HepG2 (cell line): ENCODE measurements around the gene IL11RA. TPM values are rescaled to one million over a fixed set of nuclear protein-coding genes. Genes with fewer than 3 reads are reported as not detected.

Source experiments
- ERF ChIP-seq: IDR thresholded peaks from 2 replicates; pipeline ENCODE4 v1.6.1; 2018; ENCODE audit warnings: missing biosample characterization, missing genetic modification reagents
- MXD4 ChIP-seq: IDR thresholded peaks from 2 replicates; pipeline ENCODE4 v1.6.1; 2016; ENCODE audit warnings: mild to moderate bottlenecking, missing biosample characterization, missing genetic modification reagents
- RCOR2 ChIP-seq: IDR thresholded peaks from 2 replicates; pipeline ENCODE4 v1.6.1; 2016; ENCODE audit warnings: missing biosample characterization, missing genetic modification reagents
- SNRNP70 ChIP-seq: fragments of 200-400 bp; formaldehyde crosslinking; IDR thresholded peaks from 2 replicates; pipeline ENCODE4 v1.6.1; 2017; ENCODE audit warnings: mild to moderate bottlenecking, low read depth, low read length, moderate library complexity
- ZC3H4 ChIP-seq: sonication (generic); formaldehyde crosslinking; IDR thresholded peaks from 2 replicates; pipeline ENCODE4 v1.4.0; 2020; ENCODE audit warnings: missing genetic modification reagents, borderline replicate concordance
- ZNF101 ChIP-seq: sonication (generic); formaldehyde crosslinking; IDR thresholded peaks from 2 replicates; pipeline ENCODE4 v1.4.0; 2020; ENCODE audit warnings: mild to moderate bottlenecking, low read depth, missing genetic modification reagents, borderline replicate concordance
- ZNF136 ChIP-seq: sonication (generic); formaldehyde crosslinking; IDR thresholded peaks from 2 replicates; pipeline ENCODE4 v1.8.1; 2022; ENCODE audit warnings: low read depth, mild to moderate bottlenecking, moderate library complexity, missing genetic modification reagents
- ZNF335 ChIP-seq: sonication (generic); formaldehyde crosslinking; IDR thresholded peaks from 2 replicates; pipeline ENCODE4 v1.4.0; 2020; ENCODE audit warnings: missing genetic modification reagents
- ZNF446 ChIP-seq: sonication (generic); formaldehyde crosslinking; IDR thresholded peaks from 2 replicates; pipeline ENCODE4 v1.5.0; 2020; ENCODE audit warnings: mild to moderate bottlenecking, missing genetic modification reagents
- ZNF773 ChIP-seq: sonication (generic); formaldehyde crosslinking; IDR thresholded peaks from 2 replicates; pipeline ENCODE4 v1.4.0; 2020; ENCODE audit warnings: missing genetic modification reagents, borderline replicate concordance
- polyA plus RNA-seq, 8 experiments: library from polyadenylated mRNA; depleted of rRNA in 3 of 8; stranded (reverse) in 7 of 8; unstranded in 1 of 8; fragments of >200 nt; fragmentation: Illumina TruSeq in 4 of 8; extraction: Trizol in 4 of 8; gene quantifications; 2 replicates each; pipeline versions ENCODE4 v1.2.1 to v1.2.3, GENCODE V29; 2011 to 2016; ENCODE audit warnings: low read depth in 4 of 8, missing spikeins in 1 of 8, mixed read lengths in 1 of 8; ENCODE audit not compliant: insufficient read depth in 1 of 8
- total RNA-seq, 5 experiments: library from RNA; depleted of rRNA; stranded (reverse); fragments of >200 nt; fragmentation: Illumina TruSeq; extraction: Trizol; gene quantifications; 2 replicates each; pipeline ENCODE4 v1.2.3, GENCODE V29; 2016; ENCODE audit warnings: low read depth in 1 of 5
- TF ChIP-seq, protein P1 (sequence below): IDR thresholded peaks from 2 replicates; pipeline ENCODE4 v1.6.1; 2016; ENCODE audit warnings: low read depth, missing genetic modification reagents, missing compliant biosample characterization
- TF ChIP-seq, protein P2 (sequence below): sonication (generic); formaldehyde crosslinking; IDR thresholded peaks from 2 replicates; pipeline ENCODE4 v1.8.0; 2023; ENCODE audit warnings: mild to moderate bottlenecking, missing genetic modification reagents
- TF ChIP-seq, protein P3 (sequence below): sonication (generic); formaldehyde crosslinking; IDR thresholded peaks from 2 replicates; pipeline ENCODE4 v1.4.0; 2020; ENCODE audit warnings: mild to moderate bottlenecking, missing genetic modification reagents, borderline replicate concordance
- TF ChIP-seq, protein P4 (sequence below): sonication (generic); IDR thresholded peaks from 2 replicates; pipeline ENCODE4 v1.6.1; 2016; ENCODE audit warnings: low read depth, borderline replicate concordance
- TF ChIP-seq, protein P5 (sequence below): sonication (generic); formaldehyde crosslinking; IDR thresholded peaks from 2 replicates; pipeline ENCODE4 v1.5.0; 2020; ENCODE audit warnings: missing genetic modification reagents

Gene IL11RA
- total and polyA plus RNA-seq, 2 of the 13 experiments (the other 11 are each of a cell fraction or from before 2014, with no cell fraction given) = 2.0 to 4.2 TPM

DNA sequence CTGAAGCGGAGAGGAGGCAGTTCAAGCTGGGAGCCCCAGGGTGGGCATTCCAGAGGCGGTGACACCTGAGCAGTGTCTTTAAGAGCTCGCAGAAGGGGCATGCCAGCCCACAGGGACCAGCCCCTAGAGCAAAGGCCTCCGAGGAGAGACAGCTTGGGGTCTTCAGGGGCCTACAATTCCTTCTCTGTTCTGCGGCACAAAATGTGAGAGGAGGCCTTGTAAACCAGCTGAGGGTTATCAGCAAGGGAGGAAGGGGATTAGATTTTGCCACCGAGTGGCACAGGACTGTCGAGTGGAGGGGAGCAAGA lies 13.9 kb upstream of the IL11RA start (continued):
- TF ChIP-seq, protein P1, sequence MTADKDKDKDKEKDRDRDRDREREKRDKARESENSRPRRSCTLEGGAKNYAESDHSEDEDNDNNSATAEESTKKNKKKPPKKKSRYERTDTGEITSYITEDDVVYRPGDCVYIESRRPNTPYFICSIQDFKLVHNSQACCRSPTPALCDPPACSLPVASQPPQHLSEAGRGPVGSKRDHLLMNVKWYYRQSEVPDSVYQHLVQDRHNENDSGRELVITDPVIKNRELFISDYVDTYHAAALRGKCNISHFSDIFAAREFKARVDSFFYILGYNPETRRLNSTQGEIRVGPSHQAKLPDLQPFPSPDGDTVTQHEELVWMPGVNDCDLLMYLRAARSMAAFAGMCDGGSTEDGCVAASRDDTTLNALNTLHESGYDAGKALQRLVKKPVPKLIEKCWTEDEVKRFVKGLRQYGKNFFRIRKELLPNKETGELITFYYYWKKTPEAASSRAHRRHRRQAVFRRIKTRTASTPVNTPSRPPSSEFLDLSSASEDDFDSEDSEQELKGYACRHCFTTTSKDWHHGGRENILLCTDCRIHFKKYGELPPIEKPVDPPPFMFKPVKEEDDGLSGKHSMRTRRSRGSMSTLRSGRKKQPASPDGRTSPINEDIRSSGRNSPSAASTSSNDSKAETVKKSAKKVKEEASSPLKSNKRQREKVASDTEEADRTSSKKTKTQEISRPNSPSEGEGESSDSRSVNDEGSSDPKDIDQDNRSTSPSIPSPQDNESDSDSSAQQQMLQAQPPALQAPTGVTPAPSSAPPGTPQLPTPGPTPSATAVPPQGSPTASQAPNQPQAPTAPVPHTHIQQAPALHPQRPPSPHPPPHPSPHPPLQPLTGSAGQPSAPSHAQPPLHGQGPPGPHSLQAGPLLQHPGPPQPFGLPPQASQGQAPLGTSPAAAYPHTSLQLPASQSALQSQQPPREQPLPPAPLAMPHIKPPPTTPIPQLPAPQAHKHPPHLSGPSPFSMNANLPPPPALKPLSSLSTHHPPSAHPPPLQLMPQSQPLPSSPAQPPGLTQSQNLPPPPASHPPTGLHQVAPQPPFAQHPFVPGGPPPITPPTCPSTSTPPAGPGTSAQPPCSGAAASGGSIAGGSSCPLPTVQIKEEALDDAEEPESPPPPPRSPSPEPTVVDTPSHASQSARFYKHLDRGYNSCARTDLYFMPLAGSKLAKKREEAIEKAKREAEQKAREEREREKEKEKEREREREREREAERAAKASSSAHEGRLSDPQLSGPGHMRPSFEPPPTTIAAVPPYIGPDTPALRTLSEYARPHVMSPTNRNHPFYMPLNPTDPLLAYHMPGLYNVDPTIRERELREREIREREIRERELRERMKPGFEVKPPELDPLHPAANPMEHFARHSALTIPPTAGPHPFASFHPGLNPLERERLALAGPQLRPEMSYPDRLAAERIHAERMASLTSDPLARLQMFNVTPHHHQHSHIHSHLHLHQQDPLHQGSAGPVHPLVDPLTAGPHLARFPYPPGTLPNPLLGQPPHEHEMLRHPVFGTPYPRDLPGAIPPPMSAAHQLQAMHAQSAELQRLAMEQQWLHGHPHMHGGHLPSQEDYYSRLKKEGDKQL (CRISPR knock-in tag) = no peak
- TF ChIP-seq SNRNP70 (no peak), ZNF773 (CRISPR knock-in tag) (no peak), ERF (CRISPR knock-in tag) (no peak), ZNF101 (CRISPR knock-in tag) (no peak), ZC3H4 (CRISPR knock-in tag) (no peak), ZNF446 (CRISPR knock-in tag) (no peak), RCOR2 (no peak), ZNF136 (CRISPR knock-in tag) (0 out of 2 replicates have a peak, but pooled peaks have one; percentile 30), ZNF335 (CRISPR knock-in tag) (0 out of 2 replicates have a peak, but pooled peaks have one; percentile 6), MXD4 (CRISPR knock-in tag) (no peak)
- TF ChIP-seq, protein P2, sequence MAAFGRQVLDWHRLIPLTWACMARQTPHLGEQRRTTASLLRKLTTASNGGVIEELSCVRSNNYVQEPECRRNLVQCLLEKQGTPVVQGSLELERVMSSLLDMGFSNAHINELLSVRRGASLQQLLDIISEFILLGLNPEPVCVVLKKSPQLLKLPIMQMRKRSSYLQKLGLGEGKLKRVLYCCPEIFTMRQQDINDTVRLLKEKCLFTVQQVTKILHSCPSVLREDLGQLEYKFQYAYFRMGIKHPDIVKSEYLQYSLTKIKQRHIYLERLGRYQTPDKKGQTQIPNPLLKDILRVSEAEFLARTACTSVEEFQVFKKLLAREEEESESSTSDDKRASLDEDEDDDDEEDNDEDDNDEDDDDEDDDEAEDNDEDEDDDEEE (CRISPR knock-in tag) = no peak
- TF ChIP-seq, protein P3, sequence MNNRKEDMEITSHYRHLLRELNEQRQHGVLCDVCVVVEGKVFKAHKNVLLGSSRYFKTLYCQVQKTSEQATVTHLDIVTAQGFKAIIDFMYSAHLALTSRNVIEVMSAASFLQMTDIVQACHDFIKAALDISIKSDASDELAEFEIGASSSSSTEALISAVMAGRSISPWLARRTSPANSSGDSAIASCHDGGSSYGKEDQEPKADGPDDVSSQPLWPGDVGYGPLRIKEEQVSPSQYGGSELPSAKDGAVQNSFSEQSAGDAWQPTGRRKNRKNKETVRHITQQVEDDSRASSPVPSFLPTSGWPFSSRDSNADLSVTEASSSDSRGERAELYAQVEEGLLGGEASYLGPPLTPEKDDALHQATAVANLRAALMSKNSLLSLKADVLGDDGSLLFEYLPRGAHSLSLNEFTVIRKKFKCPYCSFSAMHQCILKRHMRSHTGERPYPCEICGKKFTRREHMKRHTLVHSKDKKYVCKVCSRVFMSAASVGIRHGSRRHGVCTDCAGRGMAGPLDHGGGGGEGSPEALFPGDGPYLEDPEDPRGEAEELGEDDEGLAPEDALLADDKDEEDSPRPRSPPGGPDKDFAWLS (CRISPR knock-in tag) = no peak
- TF ChIP-seq, protein P4, sequence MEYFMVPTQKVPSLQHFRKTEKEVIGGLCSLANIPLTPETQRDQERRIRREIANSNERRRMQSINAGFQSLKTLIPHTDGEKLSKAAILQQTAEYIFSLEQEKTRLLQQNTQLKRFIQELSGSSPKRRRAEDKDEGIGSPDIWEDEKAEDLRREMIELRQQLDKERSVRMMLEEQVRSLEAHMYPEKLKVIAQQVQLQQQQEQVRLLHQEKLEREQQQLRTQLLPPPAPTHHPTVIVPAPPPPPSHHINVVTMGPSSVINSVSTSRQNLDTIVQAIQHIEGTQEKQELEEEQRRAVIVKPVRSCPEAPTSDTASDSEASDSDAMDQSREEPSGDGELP = 0 out of 2 replicates have a peak, but pooled peaks have one; percentile 3
- TF ChIP-seq, protein P5, sequence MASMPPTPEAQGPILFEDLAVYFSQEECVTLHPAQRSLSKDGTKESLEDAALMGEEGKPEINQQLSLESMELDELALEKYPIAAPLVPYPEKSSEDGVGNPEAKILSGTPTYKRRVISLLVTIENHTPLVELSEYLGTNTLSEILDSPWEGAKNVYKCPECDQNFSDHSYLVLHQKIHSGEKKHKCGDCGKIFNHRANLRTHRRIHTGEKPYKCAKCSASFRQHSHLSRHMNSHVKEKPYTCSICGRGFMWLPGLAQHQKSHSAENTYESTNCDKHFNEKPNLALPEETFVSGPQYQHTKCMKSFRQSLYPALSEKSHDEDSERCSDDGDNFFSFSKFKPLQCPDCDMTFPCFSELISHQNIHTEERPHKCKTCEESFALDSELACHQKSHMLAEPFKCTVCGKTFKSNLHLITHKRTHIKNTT (CRISPR knock-in tag) = no peak
